K562 (cell line): ENCODE results near the gene SCG5. TPM values are rescaled to one million over a fixed set of nuclear protein-coding genes. Genes with fewer than 3 reads are reported as not detected.

ENCODE experiments used
- ATAC-seq: fragments of 200-7000 bp; cut with Tn5 transposase; 3 replicates; pipeline ENCODE4 v1.9.1; 2020; ENCODE audit warnings: moderate library complexity
- BruUV-seq: library from RNA; stranded (reverse); fragments of 400-500 nt; replicated peaks from 2 replicates; lab custom pipeline; 2021; lab: Mats Ljungman, UMichigan
- CTCF ChIA-PET: fragments of 300-600 bp; formaldehyde crosslinking; extraction: SDS; loops from one replicate; lab custom pipeline; 2021; ENCODE audit warnings: low intra/inter-chr PET ratio; lab: Yijun Ruan, JAX
- POLR2A ChIA-PET: fragments of 300-600, 350-650 bp; sonication (Branson Sonifier 250); formaldehyde crosslinking; extraction: SDS; loops from one replicate; lab custom pipeline; 2021; ENCODE audit warnings: antibody characterized with exemption, inconsistent platforms; lab: Yijun Ruan, JAX
- DNase-seq, 4 experiments: peaks; one replicate each; pipeline versions ENCODE4 v3.0.0 to v3.0.0-alpha.2; 2011 to 2018; ENCODE audit warnings: low spot score in 3 of 4, mixed read lengths in 3 of 4; ENCODE audit errors: extremely low read depth in 1 of 4
- FAIRE-seq: peaks from 2 replicates; lab custom pipeline; 2011; peaks lifted over from hg19 to GRCh38; lab: Jason Lieb, UNC
- H2AFZ ChIP-seq: 2 replicates; pipeline ENCODE4 v1.6.0; 2011; ENCODE audit warnings: low read depth, low read length, control low read depth, inconsistent platforms
- H3K27ac ChIP-seq: fragments of 200-600 bp; 3 replicates; pipeline ENCODE4 v1.8.0; 2011; ENCODE audit warnings: low read depth, mild to moderate bottlenecking, control low read depth, inconsistent platforms, low read length, moderate library complexity, mixed read lengths; ENCODE audit errors: extremely low read depth
- H3K27me3 ChIP-seq, 2 experiments: fragments of 300-600 bp in 1 of 2; 2 replicates in 1 of 2; 3 replicates in 1 of 2; pipeline versions ENCODE4 v1.6.0 to v1.8.0; 2011; ENCODE audit warnings: inconsistent platforms in 2 of 2, low read length in 2 of 2, mild to moderate bottlenecking in 1 of 2, mixed read lengths in 1 of 2, moderate library complexity in 1 of 2; ENCODE audit not compliant: control insufficient read depth in 2 of 2, insufficient read depth in 2 of 2
- H3K36me3 ChIP-seq: fragments of 300-600 bp; 3 replicates; pipeline ENCODE4 v1.8.0; 2011; ENCODE audit warnings: mild to moderate bottlenecking, low read length, inconsistent platforms; ENCODE audit not compliant: control insufficient read depth, insufficient read depth
- H3K4me1 ChIP-seq, 2 experiments: fragments of 200-600 bp in 1 of 2; replicated peaks in 1 of 2; 2 replicates in 1 of 2; 3 replicates in 1 of 2; pipeline versions ENCODE4 v1.5.1 to v1.8.0; 2011; ENCODE audit warnings: inconsistent platforms in 2 of 2, low read length in 2 of 2, mild to moderate bottlenecking in 1 of 2, mixed read lengths in 1 of 2, moderate library complexity in 1 of 2; ENCODE audit not compliant: control insufficient read depth in 2 of 2, insufficient read depth in 2 of 2
- H3K4me2 ChIP-seq: 2 replicates; pipeline ENCODE4 v1.6.1; 2011; ENCODE audit warnings: low read length, control low read depth, inconsistent platforms, mixed read lengths; ENCODE audit not compliant: insufficient read depth
- H3K4me3 ChIP-seq: fragments of 200-600 bp; sonication (generic), shearing (Covaris generic); 2 replicates; pipeline ENCODE4 v1.5.1; 2016; ENCODE audit warnings: control low read depth, inconsistent platforms
- H3K79me2 ChIP-seq: fragments of 200-600 bp; 3 replicates; pipeline ENCODE4 v1.8.0; 2011; ENCODE audit warnings: low read length, inconsistent platforms; ENCODE audit not compliant: control insufficient read depth, insufficient read depth
- H3K9ac ChIP-seq, 2 experiments: 2 replicates each; pipeline versions ENCODE4 v1.6.0 to v1.6.1; 2011; ENCODE audit warnings: low read depth in 2 of 2, low read length in 2 of 2, control low read depth in 1 of 2, inconsistent platforms in 1 of 2, mild to moderate bottlenecking in 1 of 2, mixed read lengths in 1 of 2; ENCODE audit not compliant: insufficient read depth in 1 of 2
- H3K9me1 ChIP-seq: one replicate; pipeline ENCODE4 v1.6.0; 2011; ENCODE audit warnings: inconsistent platforms, mild to moderate bottlenecking, low read length, moderate library complexity; ENCODE audit not compliant: control insufficient read depth, insufficient read depth
- H3K9me3 ChIP-seq: replicated peaks from 2 replicates; pipeline ENCODE4 v1.5.1; 2011; ENCODE audit warnings: low read depth, low read length, inconsistent platforms; ENCODE audit not compliant: control insufficient read depth, insufficient read depth
- H4K20me1 ChIP-seq: replicated peaks from 2 replicates; pipeline ENCODE4 v1.6.1; 2011; ENCODE audit warnings: low read length, inconsistent platforms, mixed read lengths; ENCODE audit not compliant: control insufficient read depth, insufficient read depth
- DPF2 ChIP-seq: fragments of 450-650 bp; IDR thresholded peaks from 2 replicates; pipeline ENCODE4 v1.6.1; 2016
- GTF2B ChIP-seq: IDR thresholded peaks from 2 replicates; pipeline ENCODE4 v1.6.1; 2011; ENCODE audit not compliant: insufficient read length; ENCODE audit errors: extremely low read depth
- JUND ChIP-seq, 2 experiments: IDR thresholded peaks; 2 replicates in 1 of 2; 3 replicates in 1 of 2; pipeline ENCODE4 v1.6.1; 2011; ENCODE audit warnings: borderline replicate concordance in 2 of 2, low read depth in 2 of 2, low read length in 2 of 2, improper control_type of control experiment in 1 of 2, missing biosample characterization in 1 of 2, missing genetic modification characterization in 1 of 2, missing genetic modification reagents in 1 of 2
- MTF1 ChIP-seq: fragments of 250-450 bp; sonication (Bioruptor Pico); IDR thresholded peaks from 2 replicates; pipeline ENCODE4 v1.9.0; 2021; ENCODE audit warnings: moderate library complexity, mild to moderate bottlenecking, inconsistent platforms, borderline replicate concordance
- NCOR1 ChIP-seq: fragments of 450-650 bp; IDR thresholded peaks from 2 replicates; pipeline ENCODE4 v1.6.1; 2016; ENCODE audit warnings: mild to moderate bottlenecking, moderate library complexity
- NEUROD1 ChIP-seq: fragments of 150-350 bp; IDR thresholded peaks from 2 replicates; pipeline ENCODE4 v1.6.1; 2014; ENCODE audit warnings: borderline replicate concordance, low read length, low read depth; ENCODE audit not compliant: partially characterized antibody
- POU5F1 ChIP-seq: fragments of 150-350 bp; IDR thresholded peaks from 2 replicates; pipeline ENCODE4 v1.6.1; 2014; ENCODE audit warnings: borderline replicate concordance, low read length, low read depth, mild to moderate bottlenecking; ENCODE audit not compliant: partially characterized antibody
- PTTG1 ChIP-seq: fragments of 450-650 bp; IDR thresholded peaks from 2 replicates; pipeline ENCODE4 v1.6.1; 2016; ENCODE audit warnings: low read depth, mild to moderate bottlenecking, missing genetic modification characterization, missing compliant biosample characterization
- SIX5 ChIP-seq, 2 experiments: IDR thresholded peaks; 2 replicates each; pipeline ENCODE4 v1.6.1; 2011; ENCODE audit warnings: low read length in 2 of 2, borderline replicate concordance in 1 of 2, low read depth in 1 of 2, mild to moderate bottlenecking in 1 of 2, moderate library complexity in 1 of 2; ENCODE audit not compliant: insufficient read depth in 1 of 2
- SNRNP70 ChIP-seq: fragments of 200-400 bp; formaldehyde crosslinking; optimal IDR thresholded peaks from 2 replicates; pipeline ENCODE3; 2017; ENCODE audit warnings: low read depth, low read length
- ZBTB9 ChIP-seq: fragments of 450-650 bp; formaldehyde crosslinking; IDR thresholded peaks from 2 replicates; pipeline ENCODE4 v1.4.0; 2020; ENCODE audit warnings: mild to moderate bottlenecking, moderate library complexity
- ZKSCAN8 ChIP-seq: fragments of 200-800 bp; sonication (Bioruptor generic); IDR thresholded peaks from 2 replicates; pipeline ENCODE4 v1.6.1; 2016; ENCODE audit warnings: missing genetic modification characterization, missing compliant biosample characterization
- ZNF282 ChIP-seq: sonication (generic); formaldehyde crosslinking; IDR thresholded peaks from 2 replicates; pipeline ENCODE4 v1.8.1; 2023; ENCODE audit warnings: missing genetic modification reagents
- ZNF75A ChIP-seq: fragments of 450-650 bp; formaldehyde crosslinking; IDR thresholded peaks from 2 replicates; pipeline ENCODE4 v1.4.0; 2020; ENCODE audit warnings: mild to moderate bottlenecking
- WGBS: fragments of 100-300 bp; shearing (Covaris generic); methylation state at CpG from one replicate; pipeline ENCODE4 v1.1.6; 2016; ENCODE audit warnings: low coverage, mixed read lengths; ENCODE audit not compliant: insufficient coverage; ENCODE audit errors: missing lambda C conversion rate; 5-methylcytosine and 5-hydroxymethylcytosine counted together
- in situ Hi-C: fragments of 300-500 bp; cut with MboI; formaldehyde crosslinking; loops from 4 replicates; pipeline ENCODE4 v1.15.0; 2018; ENCODE audit warnings: inconsistent platforms, mixed read lengths
- intact Hi-C: fragments of 100-400 bp; cut with micrococcal nuclease; formaldehyde crosslinking; loops from 2 replicates; pipeline ENCODE4 v1.14.2; 2022
- polyA plus RNA-seq, 8 experiments: library from polyadenylated mRNA; depleted of rRNA in 4 of 8; stranded (reverse) in 5 of 8; unstranded in 3 of 8; fragments of >200 nt; fragmentation: Nextera tagmentation in 2 of 8; fragmentation: Illumina TruSeq in 1 of 8; extraction: Ambion mirVana in 2 of 8; extraction: Trizol in 1 of 8; gene quantifications; 2 replicates each; pipeline versions ENCODE4 v1.2.1 to v1.2.3, GENCODE V29; 2011 to 2014; ENCODE audit warnings: inconsistent platforms in 1 of 8, missing spikeins in 1 of 8
- total RNA-seq, 7 experiments: library from RNA; depleted of rRNA in 6 of 7; stranded (reverse); fragments of >200 nt in 6 of 7; fragmentation: Illumina TruSeq in 2 of 7; extraction: Trizol in 2 of 7; gene quantifications; 2 replicates each; pipeline versions ENCODE4 v1.2.1 to v1.2.3, GENCODE V29; 2011 to 2021; ENCODE audit warnings: low replicate concordance in 1 of 7

SCG5 gene
- total and polyA plus RNA-seq, 9 of the 15 experiments (the other 6 are each of a cell fraction or from before 2014, with no cell fraction given) = 0.06 to 0.76 (median 0.28) TPM; not detected in 2

GRCh38 chr15:32733281-32733680 is 91.8 kb downstream of the SCG5 start:
- no peaks in the 10 kb centered on the region for H3K9me3 ChIP-seq
- no peaks in the 10 kb centered on the region for H4K20me1 ChIP-seq
- DNase-seq = no peak
- no peak overlapping the region for H3K4me2 ChIP-seq
- H2AFZ ChIP-seq = no peak overlapping the region
- TF ChIP-seq ZNF282 (CRISPR knock-in tag) (no peak), NEUROD1 (no peak), SIX5 (IDR thresholded peaks at IDR 0.05; ENCODE audit: borderline replicate concordance in 1 of 2, insufficient read depth in 1 of 2, low read depth in 1 of 2, low read length in 2 of 2) (no peak), ZBTB9 (CRISPR knock-in tag) (no peak), ZNF75A (CRISPR knock-in tag) (no peak), MTF1 (CRISPR knock-in tag) (no peak), SNRNP70 (no peak), NCOR1 (no peak), ZKSCAN8 (CRISPR knock-in tag) (no peak), GTF2B (no peak), PTTG1 (tag) (no peak), POU5F1 (no peak), JUND (IDR thresholded peaks at IDR 0.05; ENCODE audit: borderline replicate concordance, low read depth, low read length) (no peak), JUND (tag; IDR thresholded peaks at IDR 0.05; ENCODE audit: borderline replicate concordance, low read depth, low read length) (no peak), DPF2 (no peak)
- H3K9ac ChIP-seq = no peak overlapping the region
- H3K4me1 ChIP-seq = peaks cover 5 to 6% of the 10 kb centered on the region in 2 experiments; a peak in 3 of 5 replicates
- H3K4me3 ChIP-seq = no peak overlapping the region
- POLR2A ChIA-PET = no interaction called here
- intact Hi-C loops = no loop called here
- WGBS = 12% methylated on average over 3 of the region's 3 CpGs
- H3K27me3 ChIP-seq = no peaks in the 10 kb centered on the region
- no peak overlapping the region for H3K27ac ChIP-seq
- CTCF ChIA-PET = no interaction called here
- FAIRE-seq = no peak
- no peak for ATAC-seq
- in situ Hi-C loops = no loop called here
- H3K79me2 ChIP-seq = no peaks in the 10 kb centered on the region
- BruUV-seq = no TSS peak
- H3K9me1 ChIP-seq = no peaks in the 10 kb centered on the region
- H3K36me3 ChIP-seq = no peaks in the 10 kb centered on the region
